ENCODE results near the gene AADACL4. TPM values are rescaled to one million over a fixed set of nuclear protein-coding genes. Genes with fewer than 3 reads are reported as not detected.

The AADACL4 gene
- total and polyA plus RNA-seq, 2 donors from 2014 or later = 0.16 to 0.58 TPM

GRCh38 chr1:12715896-12716437 is 72.1 kb downstream of the AADACL4 start, which contains the start of gene AADACL3:
Gene AADACL3, plus strand, starts transcription at chr1:12716110. Its CDS starts 67 bp downstream, at chr1:12716177.
- Histone ChIP-seq H3K27me3 (ENCODE audit: control insufficient read depth, insufficient read depth, low read length) (no peaks in the 10 kb centered on the region), H3K9ac (ENCODE audit: low read length in 3 of 3) (no peak within 1 kb of the TSS), H3K9me3 (ENCODE audit: control insufficient read depth in 2 of 3, insufficient read depth in 1 of 3, low read length in 3 of 3) (no peaks in the 10 kb centered on the region), H3K4me3 (ENCODE audit: low read length in 3 of 3) (no peak within 1 kb of the TSS), H3K36me3 (ENCODE audit: control insufficient read depth in 2 of 3, insufficient read depth in 3 of 3, low read length in 3 of 3) (no peaks in the 10 kb centered on the region), H3K27ac (ENCODE audit: low read depth in 2 of 2, low read length in 2 of 2) (no peak within 1 kb of the TSS), H3K4me1 (ENCODE audit: control insufficient read depth in 2 of 3, insufficient read depth in 2 of 3, low read depth in 1 of 3, low read length in 3 of 3) (no peaks in the 10 kb centered on the region)
- FAIRE-seq = no peak
- intact Hi-C loops (cut with DNase I) = no loop called here
- DNase-seq = no peak
- TF ChIP-seq, protein P1, sequence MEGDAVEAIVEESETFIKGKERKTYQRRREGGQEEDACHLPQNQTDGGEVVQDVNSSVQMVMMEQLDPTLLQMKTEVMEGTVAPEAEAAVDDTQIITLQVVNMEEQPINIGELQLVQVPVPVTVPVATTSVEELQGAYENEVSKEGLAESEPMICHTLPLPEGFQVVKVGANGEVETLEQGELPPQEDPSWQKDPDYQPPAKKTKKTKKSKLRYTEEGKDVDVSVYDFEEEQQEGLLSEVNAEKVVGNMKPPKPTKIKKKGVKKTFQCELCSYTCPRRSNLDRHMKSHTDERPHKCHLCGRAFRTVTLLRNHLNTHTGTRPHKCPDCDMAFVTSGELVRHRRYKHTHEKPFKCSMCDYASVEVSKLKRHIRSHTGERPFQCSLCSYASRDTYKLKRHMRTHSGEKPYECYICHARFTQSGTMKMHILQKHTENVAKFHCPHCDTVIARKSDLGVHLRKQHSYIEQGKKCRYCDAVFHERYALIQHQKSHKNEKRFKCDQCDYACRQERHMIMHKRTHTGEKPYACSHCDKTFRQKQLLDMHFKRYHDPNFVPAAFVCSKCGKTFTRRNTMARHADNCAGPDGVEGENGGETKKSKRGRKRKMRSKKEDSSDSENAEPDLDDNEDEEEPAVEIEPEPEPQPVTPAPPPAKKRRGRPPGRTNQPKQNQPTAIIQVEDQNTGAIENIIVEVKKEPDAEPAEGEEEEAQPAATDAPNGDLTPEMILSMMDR (IDR thresholded peaks at IDR 0.05; ENCODE audit: borderline replicate concordance, extremely low read depth, insufficient read depth) = no peak

Other genes with a start within 250 kb of the AADACL4 start
- gene DHRS3, start 25.9 kb upstream of the AADACL4 start, total RNA-seq = 44.8 TPM
- gene DHRS3, start 25.9 kb upstream of the AADACL4 start, polyA plus RNA-seq (ENCODE audit: insufficient read depth, low read depth, low replicate concordance) = 97.1 TPM
- not detected for gene AADACL3, start 72.0 kb downstream of the AADACL4 start, total RNA-seq
- not detected for gene AADACL3, start 72.0 kb downstream of the AADACL4 start, polyA plus RNA-seq (ENCODE audit: insufficient read depth, low read depth, low replicate concordance)
- not detected for gene CFAP107, start 102.1 kb downstream of the AADACL4 start, total RNA-seq
- gene CFAP107, start 102.1 kb downstream of the AADACL4 start, polyA plus RNA-seq (ENCODE audit: insufficient read depth, low read depth, low replicate concordance) = not detected
- not detected for gene PRAMEF12, start 129.7 kb downstream of the AADACL4 start, total RNA-seq
- not detected for gene PRAMEF12, start 129.7 kb downstream of the AADACL4 start, polyA plus RNA-seq (ENCODE audit: insufficient read depth, low read depth, low replicate concordance)
- gene PRAMEF1, start 147.3 kb downstream of the AADACL4 start, total RNA-seq = not detected
- gene PRAMEF1, start 147.3 kb downstream of the AADACL4 start, polyA plus RNA-seq (ENCODE audit: insufficient read depth, low read depth, low replicate concordance) = not detected
- not detected for gene PRAMEF11, start 187.3 kb downstream of the AADACL4 start, total RNA-seq
- gene PRAMEF11, start 187.3 kb downstream of the AADACL4 start, polyA plus RNA-seq (ENCODE audit: insufficient read depth, low read depth, low replicate concordance) = not detected
- not detected for gene HNRNPCL1, start 204.6 kb downstream of the AADACL4 start, total RNA-seq
- not detected for gene HNRNPCL1, start 204.6 kb downstream of the AADACL4 start, polyA plus RNA-seq (ENCODE audit: insufficient read depth, low read depth, low replicate concordance)
- gene PRAMEF2, start 213.0 kb downstream of the AADACL4 start, total RNA-seq = not detected
- gene PRAMEF2, start 213.0 kb downstream of the AADACL4 start, polyA plus RNA-seq (ENCODE audit: insufficient read depth, low read depth, low replicate concordance) = not detected
- not detected for gene PRAMEF4, start 242.1 kb downstream of the AADACL4 start, total RNA-seq
- not detected for gene PRAMEF4, start 242.1 kb downstream of the AADACL4 start, polyA plus RNA-seq (ENCODE audit: insufficient read depth, low read depth, low replicate concordance)